GM21576 (cell line): Measurements from ENCODE around the gene ZC3H18.
A peak's percentile ranks its signal among the peaks of the same experiment; 100 is the strongest.

ENCODE experiments used
- ATAC-seq: cut with Tn5 transposase; IDR thresholded peaks from one replicate; pipeline ENCODE4 v1.9.1; 2021; ENCODE audit warnings: mild to moderate bottlenecking, moderate library complexity; ENCODE audit not compliant: unreplicated experiment

Gene ZC3H18

GRCh38 chr16:88548985-88549384, 21.2 kb upstream of the ZC3H18 start:
- ATAC-seq: no peak

DNA sequence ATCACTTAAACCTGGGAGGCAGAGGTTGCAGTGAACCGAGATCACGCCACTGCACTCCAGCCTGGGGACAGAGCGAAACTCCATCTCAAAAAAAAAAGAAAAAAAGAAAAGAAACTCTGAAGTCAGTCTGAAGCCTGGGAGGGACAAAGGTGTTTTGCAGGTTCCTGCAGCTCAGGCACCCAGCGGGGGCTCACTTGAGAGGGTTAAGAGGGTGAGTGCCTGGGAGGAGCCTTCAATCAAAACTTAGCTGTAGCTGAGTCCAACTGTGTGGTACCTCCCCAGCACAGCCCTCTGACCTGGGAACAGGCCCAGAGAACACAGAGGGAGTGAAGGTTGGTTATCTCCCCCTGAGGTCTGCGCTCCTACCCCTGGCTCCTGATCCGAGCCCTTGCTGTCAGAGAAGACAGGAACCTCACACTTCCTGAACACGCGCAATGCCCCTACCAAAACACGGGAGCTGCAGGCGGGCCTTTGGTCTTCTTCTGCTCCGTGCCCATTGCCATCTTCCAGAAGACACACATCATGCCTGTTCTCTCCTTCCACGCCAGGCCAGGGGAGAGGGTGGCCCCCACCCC, 20.4 kb upstream of the ZC3H18 start:
- no peak for ATAC-seq

GRCh38 chr16:88550246-88550661, 19.9 kb upstream of the ZC3H18 start:
- no peak for ATAC-seq

DNA sequence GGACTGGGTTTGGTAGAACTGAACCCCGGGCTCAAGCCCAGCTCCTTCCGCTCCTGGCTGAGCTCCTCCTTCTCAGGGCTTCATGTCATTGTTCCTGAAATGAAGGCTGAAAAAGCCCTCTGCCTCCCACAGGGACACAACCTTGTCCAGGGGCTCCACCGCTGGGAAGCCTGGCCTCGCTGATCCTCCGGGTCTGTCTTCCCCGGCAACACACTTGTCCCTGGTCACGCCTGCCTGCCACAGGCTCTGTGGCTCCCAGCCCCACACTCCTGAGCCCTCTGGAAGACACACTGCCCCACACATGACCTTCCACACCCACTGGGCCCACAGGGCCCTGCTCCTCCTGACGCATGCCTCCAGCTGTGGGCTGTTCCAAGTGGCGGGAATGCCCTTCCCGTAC, 18.0 kb upstream of the ZC3H18 start:
- no peak for ATAC-seq

GRCh38 chr16:88552815-88553214, 17.4 kb upstream of the ZC3H18 start:
- ATAC-seq: no peak

DNA sequence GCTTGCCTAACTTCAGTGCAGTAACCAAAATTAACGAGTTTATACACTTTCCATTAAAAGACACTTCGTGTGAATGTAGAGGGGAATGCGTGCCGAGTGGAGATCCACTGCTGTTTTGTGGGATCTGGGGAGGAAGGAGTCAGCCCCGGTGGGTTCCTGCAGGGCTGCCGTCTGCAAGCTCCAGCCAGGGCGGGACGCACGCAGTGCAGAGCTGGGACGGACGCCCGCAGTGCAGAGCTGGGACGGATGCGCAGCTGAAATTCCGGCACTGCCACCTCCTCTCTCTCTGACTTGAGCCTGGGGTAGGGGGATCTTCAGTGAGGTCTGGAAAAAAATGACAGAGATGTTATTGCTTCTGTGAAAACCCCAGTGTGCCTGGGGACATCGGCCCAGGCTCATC, 16.5 kb upstream of the ZC3H18 start:
- ATAC-seq: no peak

DNA sequence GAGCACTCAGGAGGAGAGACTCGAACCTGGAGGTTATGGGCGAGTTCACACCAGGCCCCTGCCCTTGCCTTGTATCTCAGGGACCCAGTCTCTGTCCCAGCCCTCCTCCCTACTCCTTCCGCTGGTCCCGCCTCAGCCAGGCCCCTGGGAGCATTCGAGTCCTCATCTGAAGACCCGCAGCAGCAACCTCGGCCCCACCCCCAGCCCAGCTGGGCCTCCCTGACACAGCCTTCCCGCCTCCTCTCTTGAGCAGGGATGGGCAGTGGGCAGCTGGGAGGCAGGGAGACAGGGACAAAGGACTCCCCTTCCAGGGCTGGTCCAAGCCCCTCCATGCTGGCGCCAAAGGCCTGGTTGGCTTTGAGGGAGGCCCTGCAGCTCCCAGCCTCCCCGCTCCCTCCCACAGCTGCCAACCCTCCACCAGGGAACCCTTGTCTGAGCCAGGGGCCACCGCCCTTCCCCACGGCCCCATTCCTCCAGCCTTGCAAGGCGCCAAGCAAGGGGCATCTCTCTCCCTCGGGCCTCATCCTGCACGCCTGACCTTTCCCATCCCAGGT, 15.4 kb upstream of the ZC3H18 start:
- ATAC-seq: no peak

- no peak for ATAC-seq
These were observed 13.8 kb upstream of the ZC3H18 start for GRCh38 chr16:88556294-88556988.

- ATAC-seq: no peak
These were observed 11.5 kb upstream of the ZC3H18 start for GRCh38 chr16:88558457-88559442.

- ATAC-seq: no peak
These were observed 9.3 kb upstream of the ZC3H18 start for GRCh38 chr16:88560714-88561484.

DNA sequence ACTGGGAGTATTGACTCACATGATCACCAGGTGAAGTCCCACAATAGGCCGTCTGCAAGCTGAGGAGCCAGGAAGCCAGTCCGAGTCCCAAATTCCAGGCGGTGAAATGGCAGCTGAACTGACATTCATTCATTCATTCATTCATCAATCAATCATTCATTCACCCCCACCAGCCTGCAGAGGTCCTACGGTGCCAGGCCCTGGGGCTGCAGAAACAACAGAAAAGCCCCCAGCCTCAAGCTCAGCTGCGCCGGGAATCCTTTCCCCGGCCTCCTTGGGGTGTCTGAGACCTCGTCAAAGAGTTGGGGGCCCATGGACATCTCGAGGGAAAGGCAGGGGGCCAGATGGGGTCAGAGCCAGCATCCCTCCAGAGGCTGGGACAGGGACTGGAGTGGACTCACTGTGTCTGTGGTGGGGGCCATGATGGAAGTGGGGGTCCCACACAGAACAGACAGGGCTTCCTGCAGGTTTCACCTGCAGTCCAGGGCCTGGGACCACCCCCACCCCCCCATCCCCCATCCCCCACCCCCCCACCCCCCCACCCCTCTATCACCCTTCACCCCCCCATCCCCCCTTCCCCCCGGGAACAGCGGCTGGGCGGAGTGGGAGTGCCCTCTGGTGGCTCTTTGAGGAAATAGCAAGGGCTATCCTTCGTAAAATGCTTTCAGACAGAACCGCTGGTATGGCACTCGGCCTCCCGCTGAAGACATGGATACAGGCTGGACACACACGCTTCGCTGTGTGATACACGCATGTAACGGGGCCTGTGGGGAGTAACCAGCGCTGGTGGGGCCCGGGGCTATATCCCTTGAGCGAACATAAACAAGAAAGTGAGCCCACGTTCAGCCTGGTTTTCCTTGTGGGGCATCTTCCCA, 8.5 kb upstream of the ZC3H18 start:
- ATAC-seq: no peak

DNA sequence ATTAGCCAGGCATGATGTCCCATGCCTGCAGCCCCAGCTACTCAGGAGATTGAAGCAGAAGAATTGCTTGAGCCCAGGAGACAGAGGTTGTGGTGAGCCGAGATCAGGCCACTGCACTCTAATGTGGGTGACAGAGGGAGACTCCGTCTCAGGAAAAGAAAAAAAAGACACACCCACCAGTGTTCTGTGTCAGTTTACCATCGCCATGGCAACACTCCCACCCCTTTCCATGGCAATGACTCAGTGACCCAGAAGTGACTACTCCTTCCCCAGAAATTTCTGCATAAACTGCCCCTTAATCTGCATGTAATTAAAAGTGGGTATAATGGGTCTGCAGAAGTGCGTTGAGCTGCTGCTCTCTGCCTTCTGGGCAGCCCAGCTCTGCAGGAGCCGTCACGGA, 4.0 kb upstream of the ZC3H18 start:
- no peak for ATAC-seq

GRCh38 chr16:88568710-88569613, 1.2 kb upstream of the ZC3H18 start:
- no peak for ATAC-seq

GRCh38 chr16:88569614-88569984, 604 bp upstream of the ZC3H18 start:
- ATAC-seq: peak; percentile 26

GRCh38 chr16:88570691-88571092, 489 bp downstream of the ZC3H18 start:
- ATAC-seq: peak; percentile 28

DNA sequence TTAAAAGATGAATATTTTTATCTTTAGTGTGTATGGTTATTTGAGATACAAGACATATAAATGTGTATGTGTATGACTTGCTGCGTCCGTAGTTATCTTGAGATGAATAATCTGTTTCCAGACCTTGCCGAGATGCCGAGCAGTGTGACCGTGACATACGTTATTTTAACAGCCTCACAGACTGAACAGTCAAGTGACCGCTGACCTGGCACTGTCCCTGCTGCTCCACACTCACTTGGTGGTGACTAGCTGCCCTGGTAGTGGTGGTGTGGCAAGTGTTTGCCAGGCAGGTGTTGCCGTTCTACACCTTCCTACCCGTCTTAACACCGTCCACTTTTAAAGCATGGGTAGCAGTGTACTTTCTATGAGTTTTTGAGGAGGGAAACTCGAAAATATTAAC, 5.0 kb downstream of the ZC3H18 start:
- no peak for ATAC-seq

GRCh38 chr16:88576307-88576706, 6.1 kb downstream of the ZC3H18 start:
- ATAC-seq: no peak

- no peak for ATAC-seq
These were observed 7.0 kb downstream of the ZC3H18 start for GRCh38 chr16:88577166-88577565.
